Activated CD4-positive, alpha-beta T cell treated with anti-CD3 and anti-CD28 coated beads, Interleukin-10, Interleukin-2, amounts not matched to agents 100 ng/mL and 50 ng/mL, durations not matched to agents 16 hours and 8 hours (primary cell): ENCODE measurements around the gene ZNF107.
"Not testable (repeated sequence)": the region's sequence is repeated elsewhere in the genome, so short reads cannot be mapped to it uniquely, and the experiment has no call there.

Experiments used
- DNase-seq: peaks from one replicate; pipeline ENCODE4 v3.0.0-alpha.2; 2020

Gene ZNF107

GRCh38 chr7:64738403-64738802, 72.5 kb downstream of the ZNF107 start:
- DNase-seq, result not testable (repeated sequence)

GRCh38 chr7:64738953-64739352, 73.0 kb downstream of the ZNF107 start:
- not testable (repeated sequence) for DNase-seq

DNA sequence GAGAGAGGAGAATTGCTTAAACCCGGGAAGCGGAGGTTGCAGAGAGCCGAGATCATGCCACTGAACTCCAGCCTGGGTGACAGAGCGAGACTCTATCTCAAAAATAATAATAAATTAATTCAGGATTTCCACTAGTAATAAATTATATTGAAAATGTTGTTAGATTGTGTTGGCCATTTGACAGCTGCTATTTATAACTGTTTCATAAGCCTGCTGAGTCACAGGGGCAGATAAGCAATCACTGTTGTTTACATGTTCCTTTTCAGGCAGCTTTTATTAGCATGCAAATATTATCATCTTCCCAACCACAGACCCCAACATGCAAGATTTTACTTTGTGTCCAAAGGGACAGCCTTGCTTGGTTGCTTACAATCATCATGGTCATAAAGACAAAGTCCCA, 78.7 kb downstream of the ZNF107 start:
- DNase-seq, result no peak

DNA sequence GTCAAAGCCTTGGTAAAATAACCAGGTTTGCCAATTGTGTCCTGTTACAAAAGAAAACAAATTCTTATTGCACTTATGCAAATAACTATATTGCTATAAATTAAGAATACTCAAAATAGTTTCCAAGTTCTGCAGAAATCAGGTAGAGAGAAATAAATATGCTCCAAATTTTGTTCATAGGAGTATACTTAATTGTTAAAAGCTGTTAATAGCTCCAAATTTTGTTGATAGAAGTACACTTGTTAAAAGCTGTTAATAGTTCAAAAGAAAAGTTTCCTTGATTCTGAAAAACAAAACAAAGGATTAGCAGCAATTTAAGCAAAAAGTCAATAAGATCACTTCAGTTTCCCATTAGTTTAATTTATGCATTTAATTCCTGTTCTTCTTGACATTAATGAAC, 81.9 kb downstream of the ZNF107 start:
- DNase-seq, result no peak

- no peak for DNase-seq
Observed at GRCh38 chr7:64753032-64753431, 87.1 kb downstream of the ZNF107 start.

GRCh38 chr7:64755865-64756264, 89.9 kb downstream of the ZNF107 start:
- no peak for DNase-seq

GRCh38 chr7:64758151-64758550, 92.2 kb downstream of the ZNF107 start:
- no peak for DNase-seq
